ENCODE data around the gene TAGLN2. TPM values are rescaled to one million over a fixed set of nuclear protein-coding genes. Genes with fewer than 3 reads are reported as not detected.

The TAGLN2 gene
- total and polyA plus RNA-seq, 9 of the 15 experiments (the other 6 are each of a cell fraction or from before 2014, with no cell fraction given) = 192 to 683 (median 455) TPM

DNA sequence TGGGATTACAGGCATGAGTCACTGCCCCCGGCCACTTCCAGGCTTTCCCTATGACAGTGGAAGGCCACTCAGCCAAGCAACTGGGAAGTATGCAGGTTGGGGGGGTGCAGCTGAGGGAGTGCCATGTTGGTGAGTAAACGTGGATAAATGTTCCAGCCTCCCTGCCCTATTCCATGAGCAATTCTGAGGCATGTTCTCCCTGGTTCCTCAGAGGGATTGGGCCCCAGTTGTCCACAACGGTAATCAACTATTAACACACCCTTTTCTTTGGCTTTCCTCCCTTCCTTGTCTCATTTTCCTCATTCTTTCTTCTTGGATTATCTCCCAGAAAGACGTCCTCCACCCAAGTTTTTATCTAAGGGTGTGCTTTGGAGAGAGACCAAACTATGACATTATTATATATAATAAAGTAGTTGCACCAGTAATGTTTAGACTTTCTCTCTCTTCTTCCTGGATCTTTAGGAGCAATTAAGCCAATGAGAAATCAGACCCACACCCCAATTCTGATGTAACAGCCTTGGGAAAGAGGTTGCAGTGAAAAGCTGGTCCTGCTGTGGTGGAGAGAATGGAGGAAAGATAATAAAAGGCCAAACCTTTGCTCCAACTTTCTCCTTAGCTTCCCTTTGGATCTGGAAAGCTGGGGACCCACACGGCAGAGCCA, 35.5 kb upstream of the TAGLN2 start (continued):
- TF ChIP-seq, protein P1, sequence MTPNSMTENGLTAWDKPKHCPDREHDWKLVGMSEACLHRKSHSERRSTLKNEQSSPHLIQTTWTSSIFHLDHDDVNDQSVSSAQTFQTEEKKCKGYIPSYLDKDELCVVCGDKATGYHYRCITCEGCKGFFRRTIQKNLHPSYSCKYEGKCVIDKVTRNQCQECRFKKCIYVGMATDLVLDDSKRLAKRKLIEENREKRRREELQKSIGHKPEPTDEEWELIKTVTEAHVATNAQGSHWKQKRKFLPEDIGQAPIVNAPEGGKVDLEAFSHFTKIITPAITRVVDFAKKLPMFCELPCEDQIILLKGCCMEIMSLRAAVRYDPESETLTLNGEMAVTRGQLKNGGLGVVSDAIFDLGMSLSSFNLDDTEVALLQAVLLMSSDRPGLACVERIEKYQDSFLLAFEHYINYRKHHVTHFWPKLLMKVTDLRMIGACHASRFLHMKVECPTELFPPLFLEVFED (CRISPR knock-in tag; conservative IDR thresholded peaks at IDR 0.05) = no peak
- TF ChIP-seq MXI1 (IDR thresholded peaks at IDR 0.05; ENCODE audit: low read depth, low read length) (no peak), RBM14 (IDR thresholded peaks at IDR 0.05; ENCODE audit: borderline replicate concordance, insufficient read depth, low read depth, low read length) (no peak), NRF1 (conservative IDR thresholded peaks at IDR 0.05 in 1 of 2, IDR thresholded peaks at IDR 0.05 in 1 of 2) (no peak), FOSL1 (tag; conservative IDR thresholded peaks at IDR 0.05) (0 out of 2 replicates have a peak, but pooled peaks have one; percentile 33)
- TF ChIP-seq, protein P2, sequence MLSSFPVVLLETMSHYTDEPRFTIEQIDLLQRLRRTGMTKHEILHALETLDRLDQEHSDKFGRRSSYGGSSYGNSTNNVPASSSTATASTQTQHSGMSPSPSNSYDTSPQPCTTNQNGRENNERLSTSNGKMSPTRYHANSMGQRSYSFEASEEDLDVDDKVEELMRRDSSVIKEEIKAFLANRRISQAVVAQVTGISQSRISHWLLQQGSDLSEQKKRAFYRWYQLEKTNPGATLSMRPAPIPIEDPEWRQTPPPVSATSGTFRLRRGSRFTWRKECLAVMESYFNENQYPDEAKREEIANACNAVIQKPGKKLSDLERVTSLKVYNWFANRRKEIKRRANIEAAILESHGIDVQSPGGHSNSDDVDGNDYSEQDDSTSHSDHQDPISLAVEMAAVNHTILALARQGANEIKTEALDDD (IDR thresholded peaks at IDR 0.05) = no peak
- TF ChIP-seq, protein P3, sequence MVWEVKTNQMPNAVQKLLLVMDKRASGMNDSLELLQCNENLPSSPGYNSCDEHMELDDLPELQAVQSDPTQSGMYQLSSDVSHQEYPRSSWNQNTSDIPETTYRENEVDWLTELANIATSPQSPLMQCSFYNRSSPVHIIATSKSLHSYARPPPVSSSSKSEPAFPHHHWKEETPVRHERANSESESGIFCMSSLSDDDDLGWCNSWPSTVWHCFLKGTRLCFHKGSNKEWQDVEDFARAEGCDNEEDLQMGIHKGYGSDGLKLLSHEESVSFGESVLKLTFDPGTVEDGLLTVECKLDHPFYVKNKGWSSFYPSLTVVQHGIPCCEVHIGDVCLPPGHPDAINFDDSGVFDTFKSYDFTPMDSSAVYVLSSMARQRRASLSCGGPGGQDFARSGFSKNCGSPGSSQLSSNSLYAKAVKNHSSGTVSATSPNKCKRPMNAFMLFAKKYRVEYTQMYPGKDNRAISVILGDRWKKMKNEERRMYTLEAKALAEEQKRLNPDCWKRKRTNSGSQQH (CRISPR knock-in tag; IDR thresholded peaks at IDR 0.05) = no peak
- TF ChIP-seq, protein P4, sequence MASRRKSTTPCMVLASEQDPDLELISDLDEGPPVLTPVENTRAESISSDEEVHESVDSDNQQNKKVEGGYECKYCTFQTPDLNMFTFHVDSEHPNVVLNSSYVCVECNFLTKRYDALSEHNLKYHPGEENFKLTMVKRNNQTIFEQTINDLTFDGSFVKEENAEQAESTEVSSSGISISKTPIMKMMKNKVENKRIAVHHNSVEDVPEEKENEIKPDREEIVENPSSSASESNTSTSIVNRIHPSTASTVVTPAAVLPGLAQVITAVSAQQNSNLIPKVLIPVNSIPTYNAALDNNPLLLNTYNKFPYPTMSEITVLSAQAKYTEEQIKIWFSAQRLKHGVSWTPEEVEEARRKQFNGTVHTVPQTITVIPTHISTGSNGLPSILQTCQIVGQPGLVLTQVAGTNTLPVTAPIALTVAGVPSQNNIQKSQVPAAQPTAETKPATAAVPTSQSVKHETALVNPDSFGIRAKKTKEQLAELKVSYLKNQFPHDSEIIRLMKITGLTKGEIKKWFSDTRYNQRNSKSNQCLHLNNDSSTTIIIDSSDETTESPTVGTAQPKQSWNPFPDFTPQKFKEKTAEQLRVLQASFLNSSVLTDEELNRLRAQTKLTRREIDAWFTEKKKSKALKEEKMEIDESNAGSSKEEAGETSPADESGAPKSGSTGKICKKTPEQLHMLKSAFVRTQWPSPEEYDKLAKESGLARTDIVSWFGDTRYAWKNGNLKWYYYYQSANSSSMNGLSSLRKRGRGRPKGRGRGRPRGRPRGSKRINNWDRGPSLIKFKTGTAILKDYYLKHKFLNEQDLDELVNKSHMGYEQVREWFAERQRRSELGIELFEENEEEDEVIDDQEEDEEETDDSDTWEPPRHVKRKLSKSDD (conservative IDR thresholded peaks at IDR 0.05; ENCODE audit: low read length) = no peak
